HG03439 (cell line): ENCODE data around the gene LIPM.
"Not testable (repeated sequence)": the region's sequence is repeated elsewhere in the genome, so short reads cannot be mapped to it uniquely, and the experiment has no call there.

Experiments
- ATAC-seq: cut with Tn5 transposase; IDR thresholded peaks from one replicate; pipeline ENCODE4 v1.9.1; 2021; ENCODE audit warnings: mild to moderate bottlenecking, moderate library complexity; ENCODE audit not compliant: unreplicated experiment

LIPM gene

DNA sequence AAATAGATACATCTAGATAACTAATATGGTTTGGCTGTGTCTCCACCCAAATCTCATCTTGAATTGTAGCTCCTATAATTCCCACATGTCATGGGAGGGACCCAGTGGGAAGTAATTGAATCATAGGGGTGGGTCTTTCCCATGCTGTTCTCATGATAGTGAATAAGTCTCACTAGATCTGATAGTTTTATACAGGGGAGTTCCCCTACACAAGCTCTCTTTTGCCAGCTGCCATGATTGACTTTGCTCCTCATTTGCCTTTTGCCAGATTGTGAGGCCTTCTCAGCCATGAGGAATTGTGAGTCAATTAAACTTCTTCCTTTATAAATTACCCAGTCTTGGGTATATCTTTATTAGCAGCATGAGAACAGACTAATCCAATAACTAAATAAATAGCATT, 35.1 kb downstream of the LIPM start:
- not testable (repeated sequence) for ATAC-seq

DNA sequence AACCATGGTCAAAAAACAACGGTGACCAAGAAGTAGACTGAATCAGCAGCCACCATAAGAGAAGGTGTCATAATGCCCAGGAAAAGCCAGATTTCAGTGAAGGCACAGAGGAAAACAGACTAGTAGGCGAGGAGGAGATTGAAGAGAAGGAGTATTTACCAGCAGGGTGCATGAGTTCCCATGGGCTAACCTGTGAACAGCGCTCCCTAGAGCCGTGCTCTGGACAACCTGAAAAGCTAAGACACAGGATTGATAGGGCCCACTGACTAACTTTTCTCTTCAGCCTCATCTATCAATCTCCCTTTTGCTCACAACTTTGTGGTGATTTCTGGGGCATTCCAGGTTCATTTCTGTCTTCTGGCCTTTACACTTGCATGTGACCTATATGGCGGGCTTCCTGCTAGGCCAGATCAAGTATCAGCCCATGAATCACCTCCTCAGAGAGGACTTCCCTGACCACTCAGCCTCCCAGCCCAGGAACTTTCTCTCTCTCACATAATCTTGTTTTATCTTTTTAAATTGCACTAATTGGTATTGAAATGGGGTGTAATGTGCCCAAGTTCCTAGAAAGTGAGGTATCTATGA, 36.3 kb downstream of the LIPM start:
- no peak for ATAC-seq

DNA sequence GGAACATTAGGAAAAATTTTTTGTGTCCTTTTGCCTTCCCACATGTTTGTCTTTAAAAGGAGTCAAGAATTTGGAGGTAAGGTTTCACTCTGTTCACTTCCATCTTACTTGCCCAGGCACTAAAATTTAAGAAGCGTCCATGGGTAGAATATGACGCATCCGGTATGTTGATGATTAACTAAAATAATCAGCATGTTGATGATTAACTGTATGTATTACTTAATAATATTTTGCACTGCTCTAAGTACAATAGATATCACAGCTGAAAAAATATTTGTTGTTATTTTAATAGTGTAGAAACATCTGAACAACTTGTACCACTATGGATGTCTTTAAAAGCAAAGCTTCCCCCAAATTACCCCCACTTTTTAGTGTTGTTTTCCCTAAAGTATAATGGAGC, 37.6 kb downstream of the LIPM start:
- no peak for ATAC-seq

DNA sequence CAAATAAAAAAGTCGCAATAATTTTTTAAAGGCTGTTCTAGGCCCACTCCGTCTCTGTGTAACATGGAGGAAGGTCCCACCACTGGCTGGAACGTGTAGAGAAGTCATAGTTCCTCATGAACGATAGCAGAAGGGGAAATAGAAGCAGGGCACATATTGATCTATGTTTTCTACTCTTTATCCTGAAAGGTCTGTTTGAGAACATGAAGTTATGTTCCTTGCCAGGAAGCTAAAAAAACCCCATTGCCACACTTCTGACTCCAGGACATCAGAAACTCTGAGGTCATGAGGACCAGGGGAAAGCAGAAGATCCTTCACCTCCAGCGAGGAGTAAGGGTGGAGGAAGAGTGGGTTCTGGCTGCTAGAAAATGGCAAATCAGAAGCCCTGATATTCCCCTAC, 38.4 kb downstream of the LIPM start:
- ATAC-seq: no peak

DNA sequence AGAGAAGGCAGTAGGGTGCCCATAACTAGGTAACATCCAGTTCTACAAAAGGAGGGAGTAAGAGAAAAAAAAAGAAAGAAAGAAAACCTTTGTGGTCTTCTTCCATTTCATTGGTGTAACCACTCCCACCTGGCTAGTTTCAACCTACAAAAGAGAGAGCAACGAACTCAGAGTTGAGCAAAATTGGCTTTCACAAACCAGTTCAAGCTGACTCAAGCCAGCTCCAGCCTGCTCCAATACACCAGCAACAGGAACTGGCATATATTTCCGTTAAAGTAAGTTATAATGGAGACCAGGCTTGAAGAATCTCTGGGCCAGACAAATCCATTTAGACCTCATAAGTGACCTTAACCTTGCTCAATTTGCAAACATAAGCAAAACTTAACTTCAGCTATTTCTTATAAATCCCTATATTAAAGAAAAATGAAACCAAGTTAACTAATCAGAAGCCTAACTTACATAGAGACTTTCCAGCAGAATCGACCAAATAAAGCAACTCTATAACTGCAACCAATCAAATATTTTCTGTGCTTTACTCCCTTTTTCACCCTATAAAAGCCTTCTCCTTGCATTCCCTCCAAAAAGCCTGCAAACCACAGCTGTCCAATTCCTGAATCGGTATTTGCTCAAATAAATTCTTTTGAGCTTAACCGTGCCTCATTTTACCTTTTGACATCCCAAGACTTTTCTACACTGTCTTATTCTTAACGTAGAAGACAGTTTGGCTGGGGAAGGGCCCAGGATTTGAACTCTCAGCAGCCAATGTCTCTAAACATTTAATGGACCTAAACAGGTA, 39.0 kb downstream of the LIPM start:
- ATAC-seq: no peak

DNA sequence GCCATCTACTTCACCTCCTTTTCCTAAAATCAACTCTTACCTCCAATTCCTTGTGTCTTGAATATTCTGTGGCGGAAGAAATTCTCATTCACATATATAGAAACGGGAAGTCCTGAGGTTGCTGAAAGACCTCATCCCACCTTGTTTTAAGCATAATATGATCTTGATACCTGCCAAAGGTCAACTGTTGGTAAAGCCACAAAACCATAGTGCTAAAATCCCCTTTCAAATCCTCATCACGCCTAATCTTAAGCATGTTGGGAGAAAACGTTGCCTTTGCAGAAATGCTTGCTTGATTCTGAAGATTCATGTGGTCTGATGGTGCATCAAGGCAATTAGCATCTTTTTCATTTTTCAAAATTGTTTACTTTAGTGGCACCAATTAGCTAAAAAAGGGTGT, 40.6 kb downstream of the LIPM start:
- ATAC-seq: no peak

DNA sequence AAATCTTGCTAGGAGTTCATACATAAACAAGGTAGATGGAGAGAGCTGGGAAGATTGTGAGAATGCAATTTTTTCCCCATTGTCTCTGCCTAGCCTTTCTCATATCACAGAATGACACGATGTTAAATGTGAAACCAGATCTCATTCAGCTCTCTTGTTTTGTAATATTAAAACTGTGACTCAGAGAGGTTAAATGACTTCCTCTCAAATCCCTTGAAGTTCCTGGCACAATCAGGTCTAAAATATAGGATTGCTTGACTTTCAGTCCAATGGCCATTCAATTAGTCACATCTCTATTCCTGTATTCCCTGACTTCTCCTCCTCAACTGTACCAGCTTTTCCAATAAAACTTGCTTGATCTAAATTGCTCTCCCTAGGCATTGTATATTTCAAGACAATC, 46.0 kb downstream of the LIPM start:
- no peak for ATAC-seq

DNA sequence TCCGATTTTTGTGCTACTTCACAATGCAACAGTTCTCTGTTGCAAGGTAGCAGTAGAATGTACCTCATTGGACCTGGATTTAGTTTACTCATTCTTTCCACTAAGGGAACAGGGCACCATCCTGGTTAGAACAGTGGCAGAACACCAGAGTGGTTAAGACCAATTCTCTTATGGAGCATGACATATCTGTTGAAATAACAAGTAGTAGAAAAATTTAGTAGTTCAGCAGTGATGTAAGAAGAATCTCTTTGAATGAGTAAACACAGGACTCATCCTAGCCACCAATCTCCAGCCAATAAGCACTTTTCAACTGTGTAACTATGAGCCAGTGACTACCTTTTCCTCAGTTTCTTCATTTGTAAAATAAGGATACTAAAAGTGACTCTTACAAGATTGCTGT, 46.7 kb downstream of the LIPM start:
- no peak for ATAC-seq

DNA sequence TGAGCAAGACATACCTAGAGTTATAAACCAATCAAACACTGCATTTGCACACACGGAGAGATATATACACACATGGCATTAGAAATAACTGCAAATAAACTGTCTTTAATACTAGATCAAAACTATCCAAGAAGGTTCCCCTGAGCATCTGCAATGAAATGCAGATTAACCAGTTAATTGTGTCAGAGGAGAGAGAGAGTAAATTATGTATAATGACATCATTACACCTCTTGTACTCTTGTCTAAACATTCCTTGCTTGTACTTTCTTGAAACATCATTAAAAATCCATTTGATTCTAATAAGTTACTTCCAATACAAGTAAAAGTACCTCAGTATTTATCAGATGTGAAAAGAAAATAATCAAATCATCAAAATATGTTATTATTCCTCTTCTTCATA, 48.2 kb downstream of the LIPM start:
- no peak for ATAC-seq

DNA sequence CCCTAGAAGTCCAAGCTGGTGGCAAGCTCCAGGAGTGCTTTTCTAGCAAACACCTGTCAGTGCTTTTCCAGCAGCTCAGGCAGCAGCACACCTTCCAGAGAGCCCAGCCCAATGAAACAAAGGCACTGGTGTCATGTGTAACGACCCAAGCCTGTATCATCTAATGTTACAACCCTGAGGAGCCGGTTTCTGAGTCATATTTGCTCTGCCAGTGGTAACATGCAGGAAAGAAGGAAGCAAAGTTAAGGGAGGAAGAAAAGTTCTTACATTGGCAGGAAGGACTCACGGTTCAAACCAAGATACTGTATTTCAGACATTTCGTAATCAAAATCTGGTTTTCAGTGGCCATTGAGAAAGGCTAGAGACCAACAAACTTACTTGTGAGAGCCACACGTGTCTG, 49.2 kb downstream of the LIPM start, which contains the start of gene ANKRD22:
Gene ANKRD22 (minus strand): TSS at position 139 of the 400 bp plus-strand sequence. CDS start 237 bp downstream, outside the sequence.
- no peak for ATAC-seq

DNA sequence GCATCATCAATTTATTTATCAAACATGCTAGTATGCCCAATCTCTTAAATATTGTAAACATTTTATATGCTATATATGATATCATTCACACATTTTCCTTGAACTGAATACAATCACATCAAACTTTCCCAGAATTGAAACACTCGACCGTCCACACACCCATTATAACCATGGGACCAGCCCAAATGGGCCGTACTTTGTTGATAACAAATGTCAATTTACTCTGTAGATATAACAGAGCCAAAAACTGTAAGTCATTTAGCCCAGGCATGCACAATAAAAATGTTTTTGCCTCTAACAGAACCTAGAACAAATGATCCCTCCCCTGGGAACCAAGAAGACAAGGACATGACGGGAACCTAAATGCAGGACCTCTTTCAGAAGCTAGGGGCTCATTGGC, 49.8 kb downstream of the LIPM start:
- no peak for ATAC-seq

DNA sequence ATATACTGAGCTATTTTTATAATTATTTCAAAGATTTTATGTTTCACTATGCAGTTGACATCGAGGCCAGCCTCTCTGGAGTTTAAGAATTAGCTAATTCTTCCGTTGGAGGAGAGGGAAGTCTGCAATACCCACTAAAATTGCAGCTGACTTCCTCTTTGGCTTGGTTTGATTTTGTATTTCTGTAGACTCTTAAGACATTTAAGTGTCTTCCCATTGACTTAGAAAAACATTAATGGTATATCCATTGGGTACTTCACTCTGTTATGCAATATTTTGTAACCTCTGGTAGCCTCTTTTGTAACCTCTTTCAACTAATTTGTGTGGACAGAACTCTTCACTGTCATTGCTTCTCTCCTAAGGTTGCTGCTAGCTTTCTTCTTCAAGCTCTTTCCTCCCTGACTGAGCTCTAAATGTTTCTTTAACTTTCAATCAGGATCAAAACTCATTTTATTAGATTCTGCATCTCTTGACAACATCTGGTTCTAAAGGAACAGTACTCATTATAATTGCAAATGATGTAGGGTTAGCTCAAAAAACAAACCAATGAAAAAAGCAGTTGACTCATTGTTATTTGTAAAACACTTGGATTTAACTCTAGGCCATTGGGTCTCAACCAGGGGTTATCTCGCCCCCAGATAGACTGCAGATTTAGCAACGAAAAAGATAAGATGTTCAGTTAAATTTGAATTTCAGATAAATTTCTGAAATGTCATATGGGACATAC, 50.8 kb downstream of the LIPM start:
- ATAC-seq: no peak

DNA sequence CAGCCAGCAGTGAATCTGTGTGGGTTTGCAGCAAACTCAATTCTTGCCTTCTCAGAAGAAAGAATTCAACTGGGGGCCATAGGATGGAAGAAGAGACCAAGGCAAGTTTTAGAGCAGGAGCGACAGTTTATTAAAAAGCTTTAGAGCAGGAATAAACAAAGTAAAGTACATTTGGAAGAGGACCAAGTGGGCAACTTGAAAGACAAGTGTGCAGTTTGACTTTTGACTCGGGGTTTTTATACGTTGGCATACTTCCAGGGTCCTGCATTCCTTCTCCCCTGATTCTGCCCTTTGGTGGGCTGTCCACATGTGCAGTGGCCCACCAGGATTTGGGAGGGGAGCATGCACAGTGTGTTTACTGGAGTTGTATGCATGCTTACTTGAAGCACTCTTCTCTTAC, 52.2 kb downstream of the LIPM start:
- ATAC-seq: no peak

DNA sequence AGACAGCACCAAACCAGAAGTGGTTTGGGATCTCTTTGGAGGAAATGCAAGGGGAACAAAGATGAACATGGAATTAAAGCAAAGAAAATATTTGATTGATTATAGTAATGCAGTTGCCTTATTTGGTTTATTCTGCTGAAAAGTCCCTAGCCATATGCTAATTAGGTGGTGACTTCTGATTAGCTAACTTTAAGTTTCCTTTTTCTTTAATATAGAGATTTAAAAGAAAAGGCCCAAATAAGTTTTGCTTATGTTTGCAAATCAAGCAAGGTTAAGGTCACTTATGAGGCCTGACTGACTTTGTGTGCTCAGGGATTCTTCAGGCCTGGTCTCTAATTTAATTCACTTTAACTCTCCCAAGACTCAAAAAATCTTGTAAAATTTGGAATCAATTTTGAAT, 55.3 kb downstream of the LIPM start:
- no peak for ATAC-seq

DNA sequence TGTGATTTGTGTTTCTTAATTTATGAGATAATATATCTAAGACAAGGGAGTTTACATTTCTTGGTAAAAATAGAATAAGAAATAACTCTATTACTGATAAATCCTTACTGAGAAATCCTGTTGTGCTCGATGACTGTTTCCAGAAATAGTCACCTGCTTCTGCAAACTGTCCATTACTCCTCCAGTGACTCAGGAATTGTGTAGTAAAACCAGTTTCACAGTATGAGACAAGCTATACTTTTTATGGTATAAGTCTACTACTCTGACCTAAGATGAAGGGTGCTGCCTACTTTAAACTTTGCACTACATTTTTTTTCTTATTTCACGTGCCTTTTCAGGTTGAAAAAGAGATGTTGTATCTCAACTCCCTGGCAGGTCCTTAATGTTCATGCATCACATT, 56.0 kb downstream of the LIPM start:
- ATAC-seq: no peak

DNA sequence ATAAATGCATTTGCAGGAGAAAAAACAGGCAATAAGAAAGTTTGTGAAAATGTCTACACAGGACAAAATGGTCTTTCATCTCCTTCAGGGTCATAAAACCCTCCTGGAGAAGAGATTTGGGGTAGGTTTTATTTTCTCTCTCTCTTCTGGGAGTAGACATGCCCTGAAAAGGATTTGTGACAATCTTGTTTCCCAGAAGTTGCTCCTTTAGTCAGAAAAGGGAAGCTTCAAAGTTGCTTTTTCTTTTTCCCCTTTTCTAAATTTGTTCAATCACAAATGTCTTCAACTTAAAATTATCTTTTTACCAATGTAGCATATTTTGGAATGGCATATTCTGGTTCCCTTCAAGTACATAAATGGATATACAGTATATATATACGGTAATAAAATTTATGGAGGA, 58.5 kb downstream of the LIPM start:
- ATAC-seq: no peak

DNA sequence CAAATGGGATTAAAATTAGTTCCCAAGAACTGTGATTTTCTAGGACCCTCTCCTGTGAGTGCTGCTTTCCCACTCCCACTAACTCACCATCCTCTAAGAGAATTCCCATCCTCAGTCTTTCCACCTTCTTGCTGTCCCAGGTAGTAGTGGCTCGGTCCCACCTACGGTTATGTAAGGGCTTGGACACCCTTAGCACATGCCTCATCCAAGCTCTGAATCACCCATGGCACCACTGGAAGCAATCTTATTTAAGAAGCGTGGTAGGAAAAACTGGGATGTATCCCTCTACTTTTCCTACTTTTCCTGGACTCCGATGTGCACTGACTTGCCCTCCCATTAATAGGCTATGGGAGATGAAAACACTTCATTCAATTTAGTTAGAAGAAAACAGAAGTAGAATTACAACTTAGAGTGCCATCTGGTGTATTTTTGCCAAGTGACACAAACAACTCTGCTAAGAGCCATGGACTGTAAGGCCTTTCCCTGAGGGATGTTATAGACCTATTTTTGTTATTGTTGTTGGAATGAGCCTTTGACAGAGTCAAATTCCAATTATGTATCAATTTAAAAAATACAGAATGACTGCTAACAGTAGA, 62.8 kb downstream of the LIPM start:
- no peak for ATAC-seq

DNA sequence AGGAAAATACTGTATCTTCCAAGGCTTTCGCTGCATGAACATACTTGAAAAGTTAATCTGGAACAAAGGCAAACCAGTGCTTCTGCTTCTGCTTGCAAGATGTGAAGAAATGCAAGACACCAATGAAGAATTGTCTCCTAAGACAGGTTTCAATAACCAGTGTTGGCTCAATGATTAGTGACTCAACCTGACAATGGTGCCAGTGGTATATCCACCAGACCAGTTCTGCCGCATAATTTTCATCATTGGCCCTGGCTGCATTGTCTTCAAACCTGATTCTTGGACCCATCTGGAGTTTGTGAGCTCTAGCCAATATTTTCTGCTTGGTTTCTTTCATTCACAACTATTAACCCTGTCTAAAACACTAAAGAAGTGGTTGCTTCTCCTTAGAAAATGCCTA, 63.9 kb downstream of the LIPM start:
- no peak for ATAC-seq

DNA sequence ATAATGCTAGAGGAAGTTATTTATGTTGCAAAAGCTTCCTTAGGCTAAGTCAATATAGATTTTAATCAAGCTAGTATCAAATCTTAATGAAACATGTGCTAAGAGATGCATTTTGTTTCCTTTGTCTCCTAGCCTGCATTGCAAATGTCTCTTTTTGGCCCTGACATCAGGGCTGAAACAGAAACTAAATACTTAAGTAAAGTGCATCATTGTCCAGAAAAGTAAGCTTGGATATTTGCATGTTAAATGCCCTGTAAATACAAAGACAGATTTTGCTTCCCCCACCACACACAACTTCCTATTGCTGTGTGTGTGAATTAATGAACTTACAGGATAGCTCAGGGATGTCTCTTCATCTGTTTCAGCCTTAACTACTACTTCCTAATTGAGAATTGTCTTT, 67.6 kb downstream of the LIPM start:
- no peak for ATAC-seq
